GM19328 (cell line): ENCODE measurements around the gene TSC1.
"Not testable (repeated sequence)": the region's sequence is repeated elsewhere in the genome, so short reads cannot be mapped to it uniquely, and the experiment has no call there.

Source experiments
- ATAC-seq: cut with Tn5 transposase; IDR thresholded peaks from one replicate; pipeline ENCODE4 v1.9.1; 2021; ENCODE audit warnings: mild to moderate bottlenecking, moderate library complexity; ENCODE audit not compliant: unreplicated experiment

Gene TSC1

GRCh38 chr9:132944294-132945185 is at the start of gene TSC1:
TSS of gene TSC1 (minus strand) at chr9:132944616. CDS start at chr9:132928872, 15,744 bp downstream.
- ATAC-seq, result peak; percentile 62

GRCh38 chr9:132993511-132993939 is 49.1 kb upstream of the TSC1 start:
- ATAC-seq, result no peak

GRCh38 chr9:132991351-132992300 is 47.2 kb upstream of the TSC1 start:
- ATAC-seq, result no peak

- no peak for ATAC-seq
These were observed 46.4 kb upstream of the TSC1 start for GRCh38 chr9:132990781-132991180.

- ATAC-seq, result not testable (repeated sequence)
These were observed 45.7 kb upstream of the TSC1 start for GRCh38 chr9:132989998-132990557.

GRCh38 chr9:132989414-132989996 is 45.1 kb upstream of the TSC1 start:
- no peak for ATAC-seq

GRCh38 chr9:132989014-132989310 is 44.5 kb upstream of the TSC1 start:
- no peak for ATAC-seq

- ATAC-seq, result no peak
These were observed 44.0 kb upstream of the TSC1 start for GRCh38 chr9:132988244-132989013.

- ATAC-seq, result no peak
These were observed 42.5 kb upstream of the TSC1 start for GRCh38 chr9:132986640-132987620.

GRCh38 chr9:132986114-132986513 is 41.7 kb upstream of the TSC1 start:
- ATAC-seq, result no peak

- ATAC-seq, result no peak
These were observed 41.1 kb upstream of the TSC1 start for GRCh38 chr9:132985489-132985888.

- no peak for ATAC-seq
These were observed 40.6 kb upstream of the TSC1 start for GRCh38 chr9:132985071-132985350.

- ATAC-seq, result no peak
These were observed 40.0 kb upstream of the TSC1 start for GRCh38 chr9:132984202-132985070.

- no peak for ATAC-seq
These were observed 39.2 kb upstream of the TSC1 start for GRCh38 chr9:132983491-132984201.

- no peak for ATAC-seq
These were observed 38.0 kb upstream of the TSC1 start for GRCh38 chr9:132982458-132982857.

- no peak for ATAC-seq
These were observed 35.7 kb upstream of the TSC1 start for GRCh38 chr9:132980157-132980556.

GRCh38 chr9:132978451-132979131 is 34.2 kb upstream of the TSC1 start, which contains the start of gene GFI1B:
TSS of gene GFI1B (plus strand) at chr9:132978694. CDS start at chr9:132986679, 7,985 bp downstream.
- no peak for ATAC-seq
